HG03159 (cell line): ENCODE measurements around the gene CNTNAP2.

ENCODE experiments used
- ATAC-seq: cut with Tn5 transposase; IDR thresholded peaks from one replicate; pipeline ENCODE4 v1.9.1; 2021; ENCODE audit warnings: mild to moderate bottlenecking, moderate library complexity; ENCODE audit not compliant: unreplicated experiment

Gene CNTNAP2

GRCh38 chr7:146285418-146285817, 168.8 kb downstream of the CNTNAP2 start:
- no peak for ATAC-seq

- ATAC-seq: no peak
Measured at GRCh38 chr7:146290746-146291145, 174.1 kb downstream of the CNTNAP2 start.

GRCh38 chr7:146291900-146292299, 175.3 kb downstream of the CNTNAP2 start:
- ATAC-seq: no peak

- ATAC-seq: no peak
Measured at GRCh38 chr7:146296028-146296427, 179.4 kb downstream of the CNTNAP2 start.

GRCh38 chr7:146314962-146315361, 198.4 kb downstream of the CNTNAP2 start:
- ATAC-seq: no peak

GRCh38 chr7:146319629-146320028, 203.0 kb downstream of the CNTNAP2 start:
- ATAC-seq: no peak

GRCh38 chr7:146321301-146321700, 204.7 kb downstream of the CNTNAP2 start:
- no peak for ATAC-seq

GRCh38 chr7:146331369-146331768, 214.8 kb downstream of the CNTNAP2 start:
- ATAC-seq: no peak

GRCh38 chr7:146345251-146345650, 228.7 kb downstream of the CNTNAP2 start:
- no peak for ATAC-seq

- ATAC-seq: no peak
Measured at GRCh38 chr7:146346096-146346495, 229.5 kb downstream of the CNTNAP2 start.

GRCh38 chr7:146355216-146355615, 238.6 kb downstream of the CNTNAP2 start:
- no peak for ATAC-seq

- no peak for ATAC-seq
Measured at GRCh38 chr7:146359176-146359575, 242.6 kb downstream of the CNTNAP2 start.

- no peak for ATAC-seq
Measured at GRCh38 chr7:146366938-146367337, 250.3 kb downstream of the CNTNAP2 start.

- ATAC-seq: no peak
Measured at GRCh38 chr7:146370171-146370570, 253.6 kb downstream of the CNTNAP2 start.

GRCh38 chr7:146375170-146375569, 258.6 kb downstream of the CNTNAP2 start:
- no peak for ATAC-seq

GRCh38 chr7:146378196-146378595, 261.6 kb downstream of the CNTNAP2 start:
- ATAC-seq: no peak

- ATAC-seq: no peak
Measured at GRCh38 chr7:146387140-146387539, 270.5 kb downstream of the CNTNAP2 start.

GRCh38 chr7:146388928-146389327, 272.3 kb downstream of the CNTNAP2 start:
- ATAC-seq: no peak

GRCh38 chr7:146393346-146393745, 276.7 kb downstream of the CNTNAP2 start:
- no peak for ATAC-seq

GRCh38 chr7:146397141-146397540, 280.5 kb downstream of the CNTNAP2 start:
- ATAC-seq: no peak

GRCh38 chr7:146401939-146402338, 285.3 kb downstream of the CNTNAP2 start:
- ATAC-seq: no peak

- no peak for ATAC-seq
Measured at GRCh38 chr7:146405737-146406136, 289.1 kb downstream of the CNTNAP2 start.

GRCh38 chr7:146411975-146412374, 295.4 kb downstream of the CNTNAP2 start:
- no peak for ATAC-seq

- ATAC-seq: no peak
Measured at GRCh38 chr7:146412781-146413180, 296.2 kb downstream of the CNTNAP2 start.
